Activated CD8-positive, alpha-beta memory T cell treated with anti-CD3 and anti-CD28 coated beads for 1 hour (primary cell): ENCODE data around the gene OR2V2.
"Not testable (repeated sequence)": the region's sequence is repeated elsewhere in the genome, so short reads cannot be mapped to it uniquely, and the experiment has no call there.

Experiments used
- DNase-seq, 2 donors: peaks; one replicate each; pipeline ENCODE4 v3.0.0-alpha.2; 2020; ENCODE audit warnings: low read depth in 1 of 2; ENCODE audit errors: extremely low read depth in 1 of 2

Gene OR2V2

DNA sequence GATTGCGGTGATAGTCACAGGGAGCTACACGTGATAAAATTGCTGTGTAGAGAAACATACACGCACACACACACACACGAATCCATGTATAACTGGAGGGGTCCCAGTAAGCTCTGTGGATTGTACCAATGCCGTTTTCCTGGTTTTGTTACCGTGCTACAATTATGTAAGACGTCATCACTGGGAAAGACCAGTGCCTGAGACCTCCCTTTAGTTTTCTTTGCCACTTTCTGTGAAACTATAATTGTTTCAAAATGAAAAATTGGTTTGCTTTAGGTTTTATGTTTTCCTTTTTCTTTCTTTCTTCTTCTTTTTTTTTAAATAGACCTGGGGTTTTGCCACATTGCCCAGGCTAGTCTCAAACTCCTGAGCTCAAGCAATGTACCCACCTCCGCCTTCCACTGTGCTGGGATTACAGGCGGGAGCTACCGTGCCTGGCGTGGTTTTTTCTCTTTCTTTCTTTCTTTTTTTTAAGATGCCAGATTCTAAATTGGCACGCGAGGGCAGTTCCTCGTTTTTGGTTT, 21.3 kb downstream of the OR2V2 start:
- DNase-seq, result no peak

DNA sequence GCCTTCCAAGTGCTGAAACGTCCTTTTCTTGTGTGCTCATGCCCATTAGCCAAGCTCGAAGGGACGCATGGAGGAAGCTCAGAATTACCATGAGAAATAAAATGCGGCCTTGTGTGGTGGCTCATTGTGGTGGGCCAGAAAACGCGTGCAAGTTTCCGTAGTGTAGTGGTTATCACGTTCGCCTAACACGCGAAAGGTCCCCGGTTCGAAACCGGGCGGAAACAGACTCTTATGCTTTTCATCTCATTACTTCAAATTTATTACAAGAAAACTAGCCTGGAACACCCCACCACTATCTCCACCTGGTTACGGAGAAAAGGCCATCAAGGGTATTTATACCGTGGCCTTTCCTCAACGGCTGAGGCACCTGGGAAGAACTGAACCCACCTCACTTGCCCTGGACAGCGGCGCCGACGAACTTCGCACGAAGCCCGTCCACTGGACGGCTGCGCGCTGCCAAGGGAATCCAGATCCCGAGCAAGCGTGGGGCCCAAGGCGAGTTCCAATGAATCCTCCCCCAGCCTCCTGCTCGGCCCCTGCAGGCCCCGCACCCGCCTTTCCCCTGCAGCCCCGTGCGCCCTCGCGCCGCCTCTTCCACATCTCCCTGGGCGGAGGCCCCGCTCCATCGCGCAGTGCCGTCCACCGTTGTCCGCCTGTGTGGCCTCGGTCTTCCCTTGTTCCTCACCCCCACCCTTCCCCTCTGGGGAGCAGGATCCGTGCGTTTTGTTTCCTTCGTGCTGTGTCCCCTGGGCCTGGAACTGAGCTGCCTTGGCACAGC, 22.3 kb downstream of the OR2V2 start:
- DNase-seq, result peak in 1 of 2 donors; percentile 56

DNA sequence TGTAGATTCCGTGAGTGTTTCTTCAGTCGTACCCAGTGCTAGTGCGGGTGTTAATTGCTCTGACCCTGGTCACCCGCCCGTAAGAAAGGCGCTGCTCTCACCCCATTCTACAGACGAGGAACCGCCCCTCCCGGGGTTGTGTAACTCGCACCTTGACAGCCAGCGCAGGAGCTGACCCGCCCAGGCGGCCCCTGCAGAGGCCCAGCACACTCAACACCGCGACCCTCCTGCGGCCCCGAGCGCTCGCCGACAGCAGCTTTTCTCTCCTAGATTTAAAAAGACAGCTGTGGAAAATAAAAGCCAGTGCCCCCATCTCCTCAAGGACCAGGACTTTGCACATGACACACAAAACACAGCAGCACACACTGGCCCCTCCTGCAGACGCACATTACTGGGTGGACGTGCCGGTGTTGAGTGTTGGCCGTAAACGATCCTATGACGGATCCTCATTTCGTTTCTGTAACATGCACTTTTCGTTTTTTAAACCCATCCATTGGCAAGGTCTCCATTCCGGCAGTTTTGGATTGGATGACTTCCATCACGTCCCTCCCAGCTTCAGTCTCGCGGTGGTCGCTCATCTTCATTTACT, 22.9 kb downstream of the OR2V2 start:
- no peak for DNase-seq

- DNase-seq, result no peak
These were observed 23.6 kb downstream of the OR2V2 start for GRCh38 chr5:181170996-181171395.

- no peak for DNase-seq
These were observed 24.4 kb downstream of the OR2V2 start for GRCh38 chr5:181171782-181172181.

GRCh38 chr5:181173027-181173419, 25.6 kb downstream of the OR2V2 start:
- DNase-seq, result peak in 1 of 2 donors; percentile 67

- DNase-seq, result no peak
These were observed 26.3 kb downstream of the OR2V2 start for GRCh38 chr5:181173420-181174342.

DNA sequence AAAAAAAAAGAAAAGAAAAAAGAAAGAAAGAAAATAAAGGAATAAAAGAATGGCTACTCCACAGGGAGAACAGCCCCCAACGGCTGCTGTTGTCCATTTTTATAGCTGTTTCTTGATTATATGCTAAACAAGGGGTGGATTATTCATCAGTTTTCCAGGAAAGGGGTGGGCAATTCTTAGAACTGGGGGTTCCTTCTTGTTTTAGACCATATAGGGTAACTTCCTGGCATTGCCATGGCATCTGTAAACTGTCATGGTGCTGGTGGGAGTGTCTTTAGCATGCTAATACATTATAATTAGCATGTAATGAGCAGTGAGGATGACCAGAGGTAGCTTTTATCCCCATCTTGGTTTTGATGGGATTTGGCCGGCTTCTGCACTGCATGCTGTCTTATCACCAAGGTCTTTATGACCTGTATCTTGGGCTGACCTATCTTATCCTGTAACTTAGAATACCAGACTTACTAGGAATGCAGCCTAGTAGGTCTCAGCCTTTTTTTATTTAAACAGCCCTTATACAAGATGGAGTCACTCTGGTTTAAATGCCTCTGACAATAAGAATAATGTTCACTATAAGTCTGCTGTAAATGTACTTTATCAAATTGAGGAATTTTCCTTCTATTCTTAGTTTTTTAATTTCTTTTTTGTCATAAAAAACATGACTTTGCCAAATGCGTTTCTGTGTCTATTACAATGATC, 29.0 kb downstream of the OR2V2 start:
- DNase-seq, result no peak

- not testable (repeated sequence) for DNase-seq
These were observed 30.2 kb downstream of the OR2V2 start for GRCh38 chr5:181177559-181177958.

DNA sequence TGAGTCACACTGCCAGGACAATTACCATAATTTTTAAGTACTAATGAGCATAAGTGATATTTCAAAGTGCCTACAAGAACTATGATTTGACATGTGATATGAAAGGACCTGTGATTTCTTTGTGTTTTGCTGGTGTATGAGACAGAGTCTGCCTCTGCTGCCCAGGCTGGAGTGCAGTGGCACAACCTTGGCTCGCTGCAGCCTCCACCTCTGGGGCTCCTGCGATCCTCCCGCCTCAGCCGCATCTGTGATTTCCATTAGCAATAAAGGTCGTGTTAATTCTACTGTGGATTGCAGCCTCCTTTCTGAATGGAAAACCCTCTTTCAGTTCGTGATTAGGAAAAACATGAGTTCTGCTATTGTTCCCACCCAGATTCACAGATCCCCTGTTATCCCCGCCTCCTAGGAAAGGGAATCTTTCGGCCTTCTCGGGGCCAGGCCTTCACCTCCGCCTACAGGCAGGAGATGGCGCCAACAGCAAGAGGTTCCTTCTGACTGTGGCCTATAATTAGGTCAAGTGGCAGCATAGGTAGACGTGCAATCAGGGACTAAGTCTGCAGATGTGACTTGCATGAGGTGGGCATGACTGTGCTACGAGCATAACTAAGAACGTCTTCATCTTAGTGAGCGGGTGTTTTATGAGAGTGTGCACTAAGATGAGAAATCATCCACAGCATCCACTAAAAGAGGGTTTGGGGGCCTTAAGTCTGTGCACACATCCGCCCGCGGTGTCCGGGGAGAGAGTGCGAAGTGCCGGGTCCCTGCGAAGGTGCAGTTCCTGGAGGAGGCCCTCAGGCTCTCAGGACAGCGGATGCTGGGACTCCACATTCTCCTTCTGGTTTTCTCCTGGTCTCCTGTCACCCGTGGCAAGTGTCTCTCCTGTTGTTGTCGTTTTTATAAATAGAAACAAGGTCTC, 34.5 kb downstream of the OR2V2 start:
- DNase-seq, result no peak

DNA sequence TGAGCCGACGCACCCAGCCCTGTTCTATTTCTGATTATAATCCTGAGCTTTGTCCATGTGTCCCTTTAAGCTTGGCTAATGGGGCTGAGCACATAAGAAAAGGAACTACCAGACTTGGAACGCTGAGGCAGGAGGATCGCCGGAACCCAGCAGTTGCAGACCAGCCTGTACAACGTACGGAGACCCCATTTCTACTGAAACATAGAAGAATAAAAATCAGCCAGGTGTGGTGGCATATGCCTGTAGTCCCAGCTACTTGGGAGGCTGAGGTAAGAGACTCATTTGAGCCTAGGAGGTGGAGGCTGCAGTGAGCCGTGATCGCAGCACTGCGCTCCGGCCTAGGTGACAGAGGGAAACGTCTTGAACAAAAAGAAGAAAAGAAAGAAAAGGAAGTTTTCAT, 35.3 kb downstream of the OR2V2 start:
- DNase-seq, result no peak

- no peak for DNase-seq
These were observed 37.4 kb downstream of the OR2V2 start for GRCh38 chr5:181184845-181185216.

- DNase-seq, result no peak
These were observed 38.2 kb downstream of the OR2V2 start for GRCh38 chr5:181185560-181185959.

DNA sequence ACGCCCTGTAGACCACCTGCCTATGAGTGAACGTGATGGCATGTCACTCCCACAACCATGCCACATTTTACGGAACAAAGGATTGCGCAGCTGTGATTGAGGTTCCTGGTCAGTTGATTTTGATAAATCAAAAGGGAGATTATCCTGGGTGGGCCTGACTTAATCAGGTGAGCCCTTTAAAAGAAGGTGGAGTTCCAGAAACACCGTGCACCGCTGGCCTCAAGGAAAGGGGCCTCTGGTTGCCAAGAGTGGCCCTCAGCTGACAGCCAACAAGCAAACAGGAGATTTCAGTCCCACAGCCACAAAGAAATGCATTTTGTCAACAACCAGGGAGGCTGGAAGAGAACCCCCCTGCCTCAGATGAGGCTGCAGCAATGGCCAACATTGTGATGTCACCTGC, 38.6 kb downstream of the OR2V2 start:
- DNase-seq, result no peak

- no peak for DNase-seq
These were observed 39.7 kb downstream of the OR2V2 start for GRCh38 chr5:181186986-181187499.

DNA sequence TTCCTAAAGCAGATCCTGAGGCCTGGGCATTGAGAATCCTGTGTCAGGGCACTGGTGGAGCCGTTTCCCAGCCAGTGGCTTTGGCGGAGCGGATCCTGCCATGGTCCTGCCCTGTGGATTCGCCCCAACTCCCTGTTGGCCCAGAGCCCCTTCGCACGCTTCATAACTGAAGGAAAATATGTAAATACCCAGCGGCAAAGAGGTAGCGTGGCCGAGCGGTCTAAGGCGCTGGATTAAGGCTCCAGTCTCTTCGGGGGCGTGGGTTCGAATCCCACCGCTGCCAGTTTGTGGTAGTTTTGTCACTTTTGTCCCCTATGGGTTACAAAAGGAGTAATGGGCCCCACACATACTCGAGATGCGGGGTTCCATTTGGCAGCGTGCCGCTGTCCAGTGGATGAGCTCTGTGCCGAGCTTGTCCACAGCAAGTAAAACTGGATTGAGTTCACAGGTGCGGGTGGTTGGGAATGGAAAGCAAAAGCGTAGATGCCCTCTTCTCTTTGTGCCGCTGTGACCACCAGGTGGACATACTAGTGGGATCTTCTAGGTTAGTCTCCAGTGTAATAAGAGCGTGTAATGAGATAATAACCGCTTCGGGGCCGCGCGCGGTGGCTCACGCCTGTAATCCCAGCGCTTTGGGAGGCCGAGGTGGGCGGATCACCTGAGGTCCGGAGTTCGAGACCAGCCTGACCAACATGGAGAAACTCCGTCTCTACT, 40.3 kb downstream of the OR2V2 start:
- no peak for DNase-seq

GRCh38 chr5:181188700-181189362, 41.4 kb downstream of the OR2V2 start:
- peak in 1 of 2 donors; percentile 59 for DNase-seq

GRCh38 chr5:181189363-181189961, 42.1 kb downstream of the OR2V2 start:
- no peak for DNase-seq
